ENCODE data around the gene MCTP2.

DNA sequence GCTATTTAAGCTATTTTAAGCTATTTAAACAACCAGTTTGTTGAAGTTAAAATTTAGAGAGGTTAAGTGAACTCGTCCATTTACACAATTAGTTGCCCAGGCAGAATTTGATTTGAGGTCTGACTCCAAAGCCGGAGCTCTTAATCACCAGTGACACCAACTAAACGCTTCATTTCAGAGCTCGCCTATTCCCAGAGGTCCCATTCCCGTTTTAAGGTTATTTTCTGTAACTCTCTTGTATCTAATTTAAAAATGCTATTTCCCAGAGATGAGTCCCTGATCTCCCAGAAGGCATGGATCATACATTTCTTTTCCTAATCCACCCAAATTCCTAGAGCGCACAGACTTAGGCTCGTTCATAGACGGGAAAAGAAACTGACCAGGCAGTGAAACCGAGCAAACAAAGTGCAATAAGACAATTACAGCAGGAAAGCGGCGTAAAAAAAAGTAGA is 904 bp upstream of the MCTP2 start:
- TF ChIP-seq, protein P1, sequence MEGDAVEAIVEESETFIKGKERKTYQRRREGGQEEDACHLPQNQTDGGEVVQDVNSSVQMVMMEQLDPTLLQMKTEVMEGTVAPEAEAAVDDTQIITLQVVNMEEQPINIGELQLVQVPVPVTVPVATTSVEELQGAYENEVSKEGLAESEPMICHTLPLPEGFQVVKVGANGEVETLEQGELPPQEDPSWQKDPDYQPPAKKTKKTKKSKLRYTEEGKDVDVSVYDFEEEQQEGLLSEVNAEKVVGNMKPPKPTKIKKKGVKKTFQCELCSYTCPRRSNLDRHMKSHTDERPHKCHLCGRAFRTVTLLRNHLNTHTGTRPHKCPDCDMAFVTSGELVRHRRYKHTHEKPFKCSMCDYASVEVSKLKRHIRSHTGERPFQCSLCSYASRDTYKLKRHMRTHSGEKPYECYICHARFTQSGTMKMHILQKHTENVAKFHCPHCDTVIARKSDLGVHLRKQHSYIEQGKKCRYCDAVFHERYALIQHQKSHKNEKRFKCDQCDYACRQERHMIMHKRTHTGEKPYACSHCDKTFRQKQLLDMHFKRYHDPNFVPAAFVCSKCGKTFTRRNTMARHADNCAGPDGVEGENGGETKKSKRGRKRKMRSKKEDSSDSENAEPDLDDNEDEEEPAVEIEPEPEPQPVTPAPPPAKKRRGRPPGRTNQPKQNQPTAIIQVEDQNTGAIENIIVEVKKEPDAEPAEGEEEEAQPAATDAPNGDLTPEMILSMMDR (IDR thresholded peaks at IDR 0.05 in 2 of 3, conservative IDR thresholded peaks at IDR 0.05 in 1 of 3; ENCODE audit: insufficient read depth in 2 of 3, low read depth in 1 of 3, low read length in 3 of 3) = no peak
- no peak for TF ChIP-seq EZH2 (IDR thresholded peaks at IDR 0.05; ENCODE audit: borderline replicate concordance, low read depth, low read length)
- TF ChIP-seq CEBPG (CRISPR knock-in tag; IDR thresholded peaks at IDR 0.05) = no peak
- TF ChIP-seq CEBPG (tag; conservative IDR thresholded peaks at IDR 0.05 in 1 of 2, IDR thresholded peaks at IDR 0.05 in 1 of 2) = no peak
- no peak for TF ChIP-seq ZNF780A (CRISPR knock-in tag; IDR thresholded peaks at IDR 0.05)
- TF ChIP-seq, protein P2, sequence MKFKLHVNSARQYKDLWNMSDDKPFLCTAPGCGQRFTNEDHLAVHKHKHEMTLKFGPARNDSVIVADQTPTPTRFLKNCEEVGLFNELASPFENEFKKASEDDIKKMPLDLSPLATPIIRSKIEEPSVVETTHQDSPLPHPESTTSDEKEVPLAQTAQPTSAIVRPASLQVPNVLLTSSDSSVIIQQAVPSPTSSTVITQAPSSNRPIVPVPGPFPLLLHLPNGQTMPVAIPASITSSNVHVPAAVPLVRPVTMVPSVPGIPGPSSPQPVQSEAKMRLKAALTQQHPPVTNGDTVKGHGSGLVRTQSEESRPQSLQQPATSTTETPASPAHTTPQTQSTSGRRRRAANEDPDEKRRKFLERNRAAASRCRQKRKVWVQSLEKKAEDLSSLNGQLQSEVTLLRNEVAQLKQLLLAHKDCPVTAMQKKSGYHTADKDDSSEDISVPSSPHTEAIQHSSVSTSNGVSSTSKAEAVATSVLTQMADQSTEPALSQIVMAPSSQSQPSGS (CRISPR knock-in tag; IDR thresholded peaks at IDR 0.05) = no peak
- TF ChIP-seq MAFK (IDR thresholded peaks at IDR 0.05; ENCODE audit: low read length) = no peak
- TF ChIP-seq TRIM28 (IDR thresholded peaks at IDR 0.05) = no peak
- no peak for TF ChIP-seq PTRF (tag; IDR thresholded peaks at IDR 0.05)
- no peak for TF ChIP-seq POLR2A (conservative IDR thresholded peaks at IDR 0.05)
- no peak for TF ChIP-seq HMG20B (CRISPR knock-in tag; IDR thresholded peaks at IDR 0.05)
- TF ChIP-seq, protein P3, sequence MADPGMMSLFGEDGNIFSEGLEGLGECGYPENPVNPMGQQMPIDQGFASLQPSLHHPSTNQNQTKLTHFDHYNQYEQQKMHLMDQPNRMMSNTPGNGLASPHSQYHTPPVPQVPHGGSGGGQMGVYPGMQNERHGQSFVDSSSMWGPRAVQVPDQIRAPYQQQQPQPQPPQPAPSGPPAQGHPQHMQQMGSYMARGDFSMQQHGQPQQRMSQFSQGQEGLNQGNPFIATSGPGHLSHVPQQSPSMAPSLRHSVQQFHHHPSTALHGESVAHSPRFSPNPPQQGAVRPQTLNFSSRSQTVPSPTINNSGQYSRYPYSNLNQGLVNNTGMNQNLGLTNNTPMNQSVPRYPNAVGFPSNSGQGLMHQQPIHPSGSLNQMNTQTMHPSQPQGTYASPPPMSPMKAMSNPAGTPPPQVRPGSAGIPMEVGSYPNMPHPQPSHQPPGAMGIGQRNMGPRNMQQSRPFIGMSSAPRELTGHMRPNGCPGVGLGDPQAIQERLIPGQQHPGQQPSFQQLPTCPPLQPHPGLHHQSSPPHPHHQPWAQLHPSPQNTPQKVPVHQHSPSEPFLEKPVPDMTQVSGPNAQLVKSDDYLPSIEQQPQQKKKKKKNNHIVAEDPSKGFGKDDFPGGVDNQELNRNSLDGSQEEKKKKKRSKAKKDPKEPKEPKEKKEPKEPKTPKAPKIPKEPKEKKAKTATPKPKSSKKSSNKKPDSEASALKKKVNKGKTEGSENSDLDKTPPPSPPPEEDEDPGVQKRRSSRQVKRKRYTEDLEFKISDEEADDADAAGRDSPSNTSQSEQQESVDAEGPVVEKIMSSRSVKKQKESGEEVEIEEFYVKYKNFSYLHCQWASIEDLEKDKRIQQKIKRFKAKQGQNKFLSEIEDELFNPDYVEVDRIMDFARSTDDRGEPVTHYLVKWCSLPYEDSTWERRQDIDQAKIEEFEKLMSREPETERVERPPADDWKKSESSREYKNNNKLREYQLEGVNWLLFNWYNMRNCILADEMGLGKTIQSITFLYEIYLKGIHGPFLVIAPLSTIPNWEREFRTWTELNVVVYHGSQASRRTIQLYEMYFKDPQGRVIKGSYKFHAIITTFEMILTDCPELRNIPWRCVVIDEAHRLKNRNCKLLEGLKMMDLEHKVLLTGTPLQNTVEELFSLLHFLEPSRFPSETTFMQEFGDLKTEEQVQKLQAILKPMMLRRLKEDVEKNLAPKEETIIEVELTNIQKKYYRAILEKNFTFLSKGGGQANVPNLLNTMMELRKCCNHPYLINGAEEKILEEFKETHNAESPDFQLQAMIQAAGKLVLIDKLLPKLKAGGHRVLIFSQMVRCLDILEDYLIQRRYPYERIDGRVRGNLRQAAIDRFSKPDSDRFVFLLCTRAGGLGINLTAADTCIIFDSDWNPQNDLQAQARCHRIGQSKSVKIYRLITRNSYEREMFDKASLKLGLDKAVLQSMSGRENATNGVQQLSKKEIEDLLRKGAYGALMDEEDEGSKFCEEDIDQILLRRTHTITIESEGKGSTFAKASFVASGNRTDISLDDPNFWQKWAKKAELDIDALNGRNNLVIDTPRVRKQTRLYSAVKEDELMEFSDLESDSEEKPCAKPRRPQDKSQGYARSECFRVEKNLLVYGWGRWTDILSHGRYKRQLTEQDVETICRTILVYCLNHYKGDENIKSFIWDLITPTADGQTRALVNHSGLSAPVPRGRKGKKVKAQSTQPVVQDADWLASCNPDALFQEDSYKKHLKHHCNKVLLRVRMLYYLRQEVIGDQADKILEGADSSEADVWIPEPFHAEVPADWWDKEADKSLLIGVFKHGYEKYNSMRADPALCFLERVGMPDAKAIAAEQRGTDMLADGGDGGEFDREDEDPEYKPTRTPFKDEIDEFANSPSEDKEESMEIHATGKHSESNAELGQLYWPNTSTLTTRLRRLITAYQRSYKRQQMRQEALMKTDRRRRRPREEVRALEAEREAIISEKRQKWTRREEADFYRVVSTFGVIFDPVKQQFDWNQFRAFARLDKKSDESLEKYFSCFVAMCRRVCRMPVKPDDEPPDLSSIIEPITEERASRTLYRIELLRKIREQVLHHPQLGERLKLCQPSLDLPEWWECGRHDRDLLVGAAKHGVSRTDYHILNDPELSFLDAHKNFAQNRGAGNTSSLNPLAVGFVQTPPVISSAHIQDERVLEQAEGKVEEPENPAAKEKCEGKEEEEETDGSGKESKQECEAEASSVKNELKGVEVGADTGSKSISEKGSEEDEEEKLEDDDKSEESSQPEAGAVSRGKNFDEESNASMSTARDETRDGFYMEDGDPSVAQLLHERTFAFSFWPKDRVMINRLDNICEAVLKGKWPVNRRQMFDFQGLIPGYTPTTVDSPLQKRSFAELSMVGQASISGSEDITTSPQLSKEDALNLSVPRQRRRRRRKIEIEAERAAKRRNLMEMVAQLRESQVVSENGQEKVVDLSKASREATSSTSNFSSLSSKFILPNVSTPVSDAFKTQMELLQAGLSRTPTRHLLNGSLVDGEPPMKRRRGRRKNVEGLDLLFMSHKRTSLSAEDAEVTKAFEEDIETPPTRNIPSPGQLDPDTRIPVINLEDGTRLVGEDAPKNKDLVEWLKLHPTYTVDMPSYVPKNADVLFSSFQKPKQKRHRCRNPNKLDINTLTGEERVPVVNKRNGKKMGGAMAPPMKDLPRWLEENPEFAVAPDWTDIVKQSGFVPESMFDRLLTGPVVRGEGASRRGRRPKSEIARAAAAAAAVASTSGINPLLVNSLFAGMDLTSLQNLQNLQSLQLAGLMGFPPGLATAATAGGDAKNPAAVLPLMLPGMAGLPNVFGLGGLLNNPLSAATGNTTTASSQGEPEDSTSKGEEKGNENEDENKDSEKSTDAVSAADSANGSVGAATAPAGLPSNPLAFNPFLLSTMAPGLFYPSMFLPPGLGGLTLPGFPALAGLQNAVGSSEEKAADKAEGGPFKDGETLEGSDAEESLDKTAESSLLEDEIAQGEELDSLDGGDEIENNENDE (IDR thresholded peaks at IDR 0.05; ENCODE audit: low read depth, low read length) = no peak
- no peak for TF ChIP-seq USF1 (CRISPR knock-in tag; IDR thresholded peaks at IDR 0.05)

Measured in K562 (cell line).